WTC11 (cell line): ENCODE data around the gene GDPD3. TPM values are rescaled to one million over a fixed set of nuclear protein-coding genes. Genes with fewer than 3 reads are reported as not detected.

ENCODE experiments used
- ATAC-seq: fragments of 200-7000 bp; cut with Tn5 transposase; 2 replicates; pipeline ENCODE4 v1.10.0; 2021; ENCODE audit warnings: mild to moderate bottlenecking, moderate library complexity
- CTCF ChIA-PET: fragments of 300-600 bp; sonication (Branson Sonifier 250); formaldehyde crosslinking; loops from one replicate; lab custom pipeline; 2021; ENCODE audit warnings: antibody characterized with exemption; lab: Charles Lee
- POLR2A ChIA-PET: fragments of 350-600 bp; sonication (Branson Sonifier 250); formaldehyde crosslinking; loops from one replicate; lab custom pipeline; 2021; ENCODE audit warnings: antibody characterized with exemption; lab: Charles Lee
- DNase-seq: peaks from one replicate; pipeline ENCODE4 v3.0.0; 2021; ENCODE audit warnings: low spot score
- H3K27ac Mint-ChIP-seq: 2 replicates; pipeline ENCODE4 v1.8.0; 2021; ENCODE audit warnings: mixed read lengths
- H3K27me3 Mint-ChIP-seq: 2 replicates; pipeline ENCODE4 v1.8.0; 2021; ENCODE audit warnings: low read depth, mild to moderate bottlenecking, moderate library complexity, mixed read lengths
- H3K36me3 Mint-ChIP-seq: 2 replicates; pipeline ENCODE4 v1.8.0; 2021; ENCODE audit warnings: mixed read lengths
- H3K4me1 Mint-ChIP-seq: 2 replicates; pipeline ENCODE4 v1.8.0; 2022; ENCODE audit warnings: mixed read lengths
- H3K4me3 Mint-ChIP-seq: 2 replicates; pipeline ENCODE4 v1.8.0; 2021; ENCODE audit warnings: mild to moderate bottlenecking, moderate library complexity, mixed read lengths
- H3K9me3 Mint-ChIP-seq: 2 replicates; pipeline ENCODE4 v1.8.0; 2021; ENCODE audit warnings: mixed read lengths
- CDX4 ChIP-seq: fragments of 250-450 bp; sonication (Bioruptor Pico); IDR thresholded peaks from 2 replicates; pipeline ENCODE4 v1.9.0; 2021; ENCODE audit warnings: moderate library complexity, mild to moderate bottlenecking, inconsistent platforms, borderline replicate concordance
- E2F4 ChIP-seq: sonication (generic); formaldehyde crosslinking; IDR thresholded peaks from 2 replicates; pipeline ENCODE4 v1.8.1; 2022; ENCODE audit warnings: low read depth, mild to moderate bottlenecking, moderate library complexity, missing genetic modification reagents, borderline replicate concordance
- FOXP1 ChIP-seq: sonication (generic); formaldehyde crosslinking; IDR thresholded peaks from 2 replicates; pipeline ENCODE4 v1.8.0; 2022; ENCODE audit warnings: missing genetic modification reagents, mild to moderate bottlenecking, moderate library complexity, borderline replicate concordance
- GABPB1 ChIP-seq: sonication (generic); formaldehyde crosslinking; IDR thresholded peaks from 2 replicates; pipeline ENCODE4 v1.8.1; 2023; ENCODE audit warnings: mild to moderate bottlenecking, missing genetic modification reagents
- MYBL2 ChIP-seq: sonication (generic); formaldehyde crosslinking; IDR thresholded peaks from 2 replicates; pipeline ENCODE4 v1.8.1; 2023; ENCODE audit warnings: mild to moderate bottlenecking, moderate library complexity, missing genetic modification reagents
- NFYB ChIP-seq: sonication (generic); formaldehyde crosslinking; conservative IDR thresholded peaks from 2 replicates; pipeline ENCODE4 v1.8.0; 2022; ENCODE audit warnings: low read depth, missing genetic modification reagents
- NR3C1 ChIP-seq: sonication (generic); formaldehyde crosslinking; conservative IDR thresholded peaks from 2 replicates; pipeline ENCODE4 v1.8.1; 2023; ENCODE audit warnings: low read depth, mild to moderate bottlenecking, missing genetic modification reagents
- OVOL2 ChIP-seq: fragments of 250-450 bp; sonication (Bioruptor Pico); IDR thresholded peaks from 2 replicates; pipeline ENCODE4 v1.9.0; 2021; ENCODE audit warnings: mild to moderate bottlenecking, borderline replicate concordance
- SP1 ChIP-seq: sonication (generic); formaldehyde crosslinking; conservative IDR thresholded peaks from 2 replicates; pipeline ENCODE4 v1.8.1; 2022; ENCODE audit warnings: missing genetic modification reagents
- STAT6 ChIP-seq: sonication (generic); formaldehyde crosslinking; conservative IDR thresholded peaks from 2 replicates; pipeline ENCODE4 v1.8.1; 2023; ENCODE audit warnings: mild to moderate bottlenecking, low read depth, missing genetic modification reagents, moderate library complexity
- USF1 ChIP-seq: sonication (generic); formaldehyde crosslinking; IDR thresholded peaks from 2 replicates; pipeline ENCODE4 v1.8.0; 2022; ENCODE audit warnings: mild to moderate bottlenecking, missing genetic modification reagents
- ZBTB21 ChIP-seq: sonication (generic); formaldehyde crosslinking; IDR thresholded peaks from 2 replicates; pipeline ENCODE4 v1.8.1; 2023; ENCODE audit warnings: mild to moderate bottlenecking, missing genetic modification reagents, borderline replicate concordance
- ZNF317 ChIP-seq: sonication (generic); formaldehyde crosslinking; IDR thresholded peaks from 2 replicates; pipeline ENCODE4 v1.8.1; 2023; ENCODE audit warnings: low read depth, mild to moderate bottlenecking, moderate library complexity, missing genetic modification reagents, borderline replicate concordance
- total RNA-seq: library from RNA; stranded (reverse); gene quantifications from 3 replicates; pipeline ENCODE4 v1.2.3, GENCODE V29; 2021
- TF ChIP-seq, protein P1 (sequence below): sonication (generic); formaldehyde crosslinking; IDR thresholded peaks from 2 replicates; pipeline ENCODE4 v1.8.1; 2023; ENCODE audit warnings: mild to moderate bottlenecking, missing genetic modification reagents, borderline replicate concordance
- TF ChIP-seq, protein P2 (sequence below): sonication (generic); formaldehyde crosslinking; conservative IDR thresholded peaks from 2 replicates; pipeline ENCODE4 v1.8.1; 2022; ENCODE audit warnings: mild to moderate bottlenecking, missing genetic modification reagents
- TF ChIP-seq, protein P3 (sequence below): sonication (generic); formaldehyde crosslinking; IDR thresholded peaks from 2 replicates; pipeline ENCODE4 v1.8.1; 2023; ENCODE audit warnings: mild to moderate bottlenecking, missing genetic modification reagents

GDPD3 gene
- total RNA-seq, 1 experiment from 2014 or later = 2.5 TPM

- ATAC-seq (no peak), DNase-seq (no peak)
- POLR2A ChIA-PET = no interaction called here
- no peak overlapping the region for H3K4me3 Mint-ChIP-seq
- no peaks in the 10 kb centered on the region for H3K27me3 Mint-ChIP-seq
- H3K27ac Mint-ChIP-seq = no peak overlapping the region
- peaks cover 42% of the 10 kb centered on the region for H3K36me3 Mint-ChIP-seq
- CTCF ChIA-PET = interaction anchor here (1.4 kb wide), 1 partner anchor 27 kb away, joined by 6 read pairs; no protein-coding TSS in a partner anchor
- peaks cover 4% of the 10 kb centered on the region; the same call in 1 of the 2 replicates for H3K9me3 Mint-ChIP-seq
- peaks cover 6% of the 10 kb centered on the region; the same call in 1 of the 2 replicates for H3K4me1 Mint-ChIP-seq
- TF ChIP-seq, protein P1, sequence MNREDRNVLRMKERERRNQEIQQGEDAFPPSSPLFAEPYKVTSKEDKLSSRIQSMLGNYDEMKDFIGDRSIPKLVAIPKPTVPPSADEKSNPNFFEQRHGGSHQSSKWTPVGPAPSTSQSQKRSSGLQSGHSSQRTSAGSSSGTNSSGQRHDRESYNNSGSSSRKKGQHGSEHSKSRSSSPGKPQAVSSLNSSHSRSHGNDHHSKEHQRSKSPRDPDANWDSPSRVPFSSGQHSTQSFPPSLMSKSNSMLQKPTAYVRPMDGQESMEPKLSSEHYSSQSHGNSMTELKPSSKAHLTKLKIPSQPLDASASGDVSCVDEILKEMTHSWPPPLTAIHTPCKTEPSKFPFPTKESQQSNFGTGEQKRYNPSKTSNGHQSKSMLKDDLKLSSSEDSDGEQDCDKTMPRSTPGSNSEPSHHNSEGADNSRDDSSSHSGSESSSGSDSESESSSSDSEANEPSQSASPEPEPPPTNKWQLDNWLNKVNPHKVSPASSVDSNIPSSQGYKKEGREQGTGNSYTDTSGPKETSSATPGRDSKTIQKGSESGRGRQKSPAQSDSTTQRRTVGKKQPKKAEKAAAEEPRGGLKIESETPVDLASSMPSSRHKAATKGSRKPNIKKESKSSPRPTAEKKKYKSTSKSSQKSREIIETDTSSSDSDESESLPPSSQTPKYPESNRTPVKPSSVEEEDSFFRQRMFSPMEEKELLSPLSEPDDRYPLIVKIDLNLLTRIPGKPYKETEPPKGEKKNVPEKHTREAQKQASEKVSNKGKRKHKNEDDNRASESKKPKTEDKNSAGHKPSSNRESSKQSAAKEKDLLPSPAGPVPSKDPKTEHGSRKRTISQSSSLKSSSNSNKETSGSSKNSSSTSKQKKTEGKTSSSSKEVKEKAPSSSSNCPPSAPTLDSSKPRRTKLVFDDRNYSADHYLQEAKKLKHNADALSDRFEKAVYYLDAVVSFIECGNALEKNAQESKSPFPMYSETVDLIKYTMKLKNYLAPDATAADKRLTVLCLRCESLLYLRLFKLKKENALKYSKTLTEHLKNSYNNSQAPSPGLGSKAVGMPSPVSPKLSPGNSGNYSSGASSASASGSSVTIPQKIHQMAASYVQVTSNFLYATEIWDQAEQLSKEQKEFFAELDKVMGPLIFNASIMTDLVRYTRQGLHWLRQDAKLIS (CRISPR knock-in tag) = no peak
- no peak for TF ChIP-seq SP1
Observed at GRCh38 chr16:30085247-30085646, 28.1 kb downstream of the GDPD3 start.

GRCh38 chr16:30084816-30085159, 28.5 kb downstream of the GDPD3 start:
- Mint-ChIP-seq H3K36me3 (peaks cover 44% of the 10 kb centered on the region), H3K27me3 (no peaks in the 10 kb centered on the region), H3K4me3 (no peak overlapping the region), H3K27ac (no peak overlapping the region), H3K4me1 (peaks cover 2% of the 10 kb centered on the region; the same call in 1 of the 2 replicates), H3K9me3 (peaks cover 4% of the 10 kb centered on the region; the same call in 1 of the 2 replicates)
- DNase-seq (no peak), ATAC-seq (no peak)
- ChIA-PET CTCF (interaction anchor here (1.4 kb wide), 1 partner anchor 27 kb away, joined by 6 read pairs; no protein-coding TSS in a partner anchor), POLR2A (no interaction called here)
- TF ChIP-seq STAT6 (CRISPR knock-in tag) = no peak
- TF ChIP-seq ZNF317 (CRISPR knock-in tag) = no peak
- TF ChIP-seq, protein P2, sequence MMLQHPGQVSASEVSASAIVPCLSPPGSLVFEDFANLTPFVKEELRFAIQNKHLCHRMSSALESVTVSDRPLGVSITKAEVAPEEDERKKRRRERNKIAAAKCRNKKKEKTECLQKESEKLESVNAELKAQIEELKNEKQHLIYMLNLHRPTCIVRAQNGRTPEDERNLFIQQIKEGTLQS = no peak
- TF ChIP-seq OVOL2 = no peak
- TF ChIP-seq NR3C1 (CRISPR knock-in tag) = no peak
- TF ChIP-seq CDX4 (CRISPR knock-in tag) = no peak
- no peak for TF ChIP-seq USF1 (CRISPR knock-in tag)
- TF ChIP-seq, protein P3, sequence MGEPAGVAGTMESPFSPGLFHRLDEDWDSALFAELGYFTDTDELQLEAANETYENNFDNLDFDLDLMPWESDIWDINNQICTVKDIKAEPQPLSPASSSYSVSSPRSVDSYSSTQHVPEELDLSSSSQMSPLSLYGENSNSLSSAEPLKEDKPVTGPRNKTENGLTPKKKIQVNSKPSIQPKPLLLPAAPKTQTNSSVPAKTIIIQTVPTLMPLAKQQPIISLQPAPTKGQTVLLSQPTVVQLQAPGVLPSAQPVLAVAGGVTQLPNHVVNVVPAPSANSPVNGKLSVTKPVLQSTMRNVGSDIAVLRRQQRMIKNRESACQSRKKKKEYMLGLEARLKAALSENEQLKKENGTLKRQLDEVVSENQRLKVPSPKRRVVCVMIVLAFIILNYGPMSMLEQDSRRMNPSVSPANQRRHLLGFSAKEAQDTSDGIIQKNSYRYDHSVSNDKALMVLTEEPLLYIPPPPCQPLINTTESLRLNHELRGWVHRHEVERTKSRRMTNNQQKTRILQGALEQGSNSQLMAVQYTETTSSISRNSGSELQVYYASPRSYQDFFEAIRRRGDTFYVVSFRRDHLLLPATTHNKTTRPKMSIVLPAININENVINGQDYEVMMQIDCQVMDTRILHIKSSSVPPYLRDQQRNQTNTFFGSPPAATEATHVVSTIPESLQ = no peak
- no peak for TF ChIP-seq E2F4 (CRISPR knock-in tag)
- TF ChIP-seq ZBTB21 (CRISPR knock-in tag) = no peak
- TF ChIP-seq GABPB1 (CRISPR knock-in tag) = no peak
- no peak for TF ChIP-seq MYBL2 (CRISPR knock-in tag)
- no peak for TF ChIP-seq NFYB
- no peak for TF ChIP-seq FOXP1 (CRISPR knock-in tag)
